Lung (tissue), 12 donors: ENCODE results near the gene PLCZ1. TPM values are rescaled to one million over a fixed set of nuclear protein-coding genes. Genes with fewer than 3 reads are reported as not detected.
A peak's percentile ranks its signal among the peaks of the same experiment; 100 is the strongest.

Experiments
- ATAC-seq: fragments of 200-7000 bp; cut with Tn5 transposase; one replicate; pipeline ENCODE4 v1.9.1; 2020; ENCODE audit warnings: moderate number of reproducible peaks; ENCODE audit not compliant: insufficient read depth, low FRiP score
- DNase-seq, 3 donors: peaks; one replicate each; pipeline ENCODE4 v3.0.0-alpha.2; 2013 to 2017
- H3K27ac ChIP-seq, 2 donors: one replicate each; pipeline ENCODE4 v1.5.1; 2013; ENCODE audit warnings: mild to moderate bottlenecking in 2 of 2, moderate library complexity in 2 of 2, control low read depth in 1 of 2, inconsistent platforms in 1 of 2, low read depth in 1 of 2, low read length in 1 of 2
- H3K27me3 ChIP-seq, 3 donors: one replicate each; pipeline ENCODE4 v1.5.1; 2013; ENCODE audit warnings: low read length in 2 of 3; ENCODE audit not compliant: control insufficient read depth in 3 of 3, insufficient read depth in 3 of 3
- H3K36me3 ChIP-seq, 4 donors: one replicate each; pipeline ENCODE4 v1.5.1; 2013; ENCODE audit warnings: low read length in 4 of 4, mild to moderate bottlenecking in 1 of 4, moderate library complexity in 1 of 4; ENCODE audit not compliant: control insufficient read depth in 4 of 4, insufficient read depth in 4 of 4
- H3K4me1 ChIP-seq, 5 donors: one replicate each; pipeline ENCODE4 v1.5.1; 2013; ENCODE audit warnings: low read length in 5 of 5, mild to moderate bottlenecking in 2 of 5, moderate library complexity in 1 of 5; ENCODE audit not compliant: control insufficient read depth in 5 of 5, insufficient read depth in 5 of 5
- H3K4me3 ChIP-seq: one replicate; pipeline ENCODE4 v1.5.1; 2013; ENCODE audit warnings: mild to moderate bottlenecking, control low read depth, moderate library complexity
- H3K9ac ChIP-seq, 2 donors: one replicate each; pipeline ENCODE4 v1.5.1; 2013; ENCODE audit warnings: low read length in 2 of 2, control low read depth in 1 of 2; ENCODE audit not compliant: insufficient read depth in 1 of 2
- H3K9me3 ChIP-seq, 4 donors: one replicate each; pipeline ENCODE4 v1.5.1; 2013; ENCODE audit warnings: low read length in 3 of 4, mild to moderate bottlenecking in 1 of 4, moderate library complexity in 1 of 4; ENCODE audit not compliant: control insufficient read depth in 4 of 4, insufficient read depth in 3 of 4
- CTCF ChIP-seq: IDR thresholded peaks from 2 replicates; pipeline ENCODE4 v1.5.1; 2012; ENCODE audit warnings: mild to moderate bottlenecking; ENCODE audit errors: control extremely low read depth, extremely low read depth
- WGBS, 2 donors: extraction: QIAGEN DNeasy Blood & Tissue Kit; methylation state at CpG; one replicate each; pipeline ENCODE4 v1.1.7; 2013; 5-methylcytosine and 5-hydroxymethylcytosine counted together
- polyA plus RNA-seq, 2 donors: library from polyadenylated mRNA; stranded (reverse); fragments of 200-250 nt; gene quantifications; one replicate each; pipeline ENCODE4 v1.2.1, GENCODE V29; 2013
- total RNA-seq, 2 donors: library from RNA; depleted of rRNA in 1 of 2; stranded (reverse); fragments of >200 nt in 1 of 2; gene quantifications; one replicate each; pipeline ENCODE4 v1.2.1, GENCODE V29; 2014 to 2021
- donor health status: control.
- donor health status: control.
- donor health status: Bipolar disorder and iron deficiency.
- donor health status: healthy.
- donor health status: DM: yes; HTN: yes; CAD: no.

Gene PLCZ1
- total and polyA plus RNA-seq, 4 donors = not detected

- no peak for ATAC-seq
- DNase-seq = peak; percentile 29 to 48 (median 42)
- no peak for TF ChIP-seq CTCF
- H3K36me3 ChIP-seq = no peaks in the 10 kb centered on the region
- H3K9me3 ChIP-seq = peaks cover 0 to 2% (median 0%) of the 10 kb centered on the region in 4 donors
- H3K4me3 ChIP-seq = no peak overlapping the region
- H3K27ac ChIP-seq = no peak overlapping the region
- H3K4me1 ChIP-seq = peaks cover 0 to 12% (median 0%) of the 10 kb centered on the region in 5 donors
- no peak overlapping the region for H3K9ac ChIP-seq
- WGBS, 2 donors = 80 to 87% methylated on average over 4 of the region's 4 CpGs
- H3K27me3 ChIP-seq = no peaks in the 10 kb centered on the region
These were observed 97.4 kb downstream of the PLCZ1 start for GRCh38 chr12:18640321-18640955.

GRCh38 chr12:18634382-18634781 lies 103.4 kb downstream of the PLCZ1 start:
- Histone ChIP-seq H3K27ac (no peak overlapping the region), H3K9ac (no peak overlapping the region), H3K4me3 (no peak overlapping the region), H3K27me3 (no peaks in the 10 kb centered on the region), H3K9me3 (peaks cover 0 to 2% (median 0%) of the 10 kb centered on the region in 4 donors), H3K4me1 (no peaks in the 10 kb centered on the region), H3K36me3 (no peaks in the 10 kb centered on the region)
- 66 to 68% methylated on average over 4 of the region's 4 CpGs for WGBS, 2 donors
- TF ChIP-seq CTCF = no peak
- ATAC-seq = no peak
- DNase-seq = no peak

Other genes with a start within 250 kb of the PLCZ1 start
- gene CAPZA3, start 107 bp upstream of the PLCZ1 start, total RNA-seq = not detected
- gene CAPZA3, start 107 bp upstream of the PLCZ1 start, polyA plus RNA-seq = not detected